Liver (tissue), 3 donors: ENCODE data around the gene ZMYND8.

Experiments used
- CTCF ChIP-seq: fragments of 150-350 bp; IDR thresholded peaks from 2 replicates; pipeline ENCODE4 v1.5.1; 2017; ENCODE audit warnings: improper control_type of control experiment, low read depth, low read length; ENCODE audit not compliant: missing input control
- GABPA ChIP-seq, 2 donors: IDR thresholded peaks in 1 of 2; conservative IDR thresholded peaks in 1 of 2; 2 replicates each; pipeline ENCODE4 v1.6.1; 2016; ENCODE audit warnings: antibody characterized with exemption in 2 of 2, mild to moderate bottlenecking in 1 of 2, moderate library complexity in 1 of 2
- RAD21 ChIP-seq, 2 donors: IDR thresholded peaks; 2 replicates each; pipeline ENCODE4 v1.6.1; 2016; ENCODE audit warnings: antibody characterized with exemption in 2 of 2, mild to moderate bottlenecking in 2 of 2
- REST ChIP-seq: IDR thresholded peaks from 2 replicates; pipeline ENCODE4 v1.6.1; 2016; ENCODE audit warnings: antibody characterized with exemption, mild to moderate bottlenecking
- RXRA ChIP-seq, 2 donors: IDR thresholded peaks; 2 replicates each; pipeline ENCODE4 v1.6.1; 2017 to 2018; ENCODE audit warnings: antibody characterized with exemption in 2 of 2, mild to moderate bottlenecking in 1 of 2
- SP1 ChIP-seq: IDR thresholded peaks from 2 replicates; pipeline ENCODE4 v1.6.1; 2018; ENCODE audit warnings: antibody characterized with exemption, mild to moderate bottlenecking
- YY1 ChIP-seq: IDR thresholded peaks from 2 replicates; pipeline ENCODE4 v1.6.1; 2016; ENCODE audit warnings: antibody characterized with exemption, mild to moderate bottlenecking
- TF ChIP-seq, protein P1 (sequence below): IDR thresholded peaks from 2 replicates; pipeline ENCODE4 v1.6.1; 2016; ENCODE audit warnings: antibody characterized with exemption
- donor health status: healthy.
- donor health status: healthy.

DNA sequence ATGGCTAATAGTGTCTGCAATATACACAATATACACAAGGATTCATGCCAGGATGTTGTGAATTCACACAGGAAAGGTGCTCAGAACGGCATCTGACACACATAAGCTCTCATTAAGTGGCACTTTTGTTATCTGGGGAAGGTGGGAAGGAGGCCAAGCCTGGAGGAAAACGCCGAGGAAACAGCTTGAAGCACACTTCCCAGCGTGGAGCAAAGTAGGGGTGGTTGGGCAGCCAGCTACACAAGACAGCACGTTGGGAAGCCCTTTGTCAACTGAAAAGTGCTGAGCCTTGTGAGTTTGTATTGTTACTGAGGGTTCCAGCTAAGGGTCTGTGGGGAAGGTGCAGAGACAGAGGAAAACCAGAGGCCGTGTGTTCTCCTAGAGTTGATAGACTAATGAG lies 181.0 kb downstream of the ZMYND8 start:
- no peak for TF ChIP-seq CTCF
- no peak for TF ChIP-seq RXRA (IDR thresholded peaks at IDR 0.05)
- no peak for TF ChIP-seq SP1
- TF ChIP-seq YY1, result no peak
- TF ChIP-seq GABPA (IDR thresholded peaks at IDR 0.05 in 1 of 2, conservative IDR thresholded peaks at IDR 0.05 in 1 of 2), result no peak
- TF ChIP-seq RAD21 (IDR thresholded peaks at IDR 0.05), result no peak
- no peak for TF ChIP-seq REST
- TF ChIP-seq, protein P1, sequence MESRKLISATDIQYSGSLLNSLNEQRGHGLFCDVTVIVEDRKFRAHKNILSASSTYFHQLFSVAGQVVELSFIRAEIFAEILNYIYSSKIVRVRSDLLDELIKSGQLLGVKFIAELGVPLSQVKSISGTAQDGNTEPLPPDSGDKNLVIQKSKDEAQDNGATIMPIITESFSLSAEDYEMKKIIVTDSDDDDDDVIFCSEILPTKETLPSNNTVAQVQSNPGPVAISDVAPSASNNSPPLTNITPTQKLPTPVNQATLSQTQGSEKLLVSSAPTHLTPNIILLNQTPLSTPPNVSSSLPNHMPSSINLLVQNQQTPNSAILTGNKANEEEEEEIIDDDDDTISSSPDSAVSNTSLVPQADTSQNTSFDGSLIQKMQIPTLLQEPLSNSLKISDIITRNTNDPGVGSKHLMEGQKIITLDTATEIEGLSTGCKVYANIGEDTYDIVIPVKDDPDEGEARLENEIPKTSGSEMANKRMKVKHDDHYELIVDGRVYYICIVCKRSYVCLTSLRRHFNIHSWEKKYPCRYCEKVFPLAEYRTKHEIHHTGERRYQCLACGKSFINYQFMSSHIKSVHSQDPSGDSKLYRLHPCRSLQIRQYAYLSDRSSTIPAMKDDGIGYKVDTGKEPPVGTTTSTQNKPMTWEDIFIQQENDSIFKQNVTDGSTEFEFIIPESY, result no peak
